TTC549 (cell line): ENCODE data around the gene GOLGA6L7.
"Not testable (repeated sequence)": the region's sequence is repeated elsewhere in the genome, so short reads cannot be mapped to it uniquely, and the experiment has no call there.

Experiments used
- FAIRE-seq: peaks from 2 replicates; lab custom pipeline; 2012; peaks lifted over from hg19 to GRCh38; lab: Jason Lieb, UNC

Gene GOLGA6L7

GRCh38 chr15:28884151-28884940, 35.9 kb upstream of the GOLGA6L7 start:
- no peak for FAIRE-seq

- FAIRE-seq = no peak
Observed at GRCh38 chr15:28881600-28881999, 33.2 kb upstream of the GOLGA6L7 start.

GRCh38 chr15:28881170-28881569, 32.7 kb upstream of the GOLGA6L7 start:
- FAIRE-seq = no peak

- no peak for FAIRE-seq
Observed at GRCh38 chr15:28880680-28881079, 32.2 kb upstream of the GOLGA6L7 start.

GRCh38 chr15:28879551-28879950, 31.1 kb upstream of the GOLGA6L7 start:
- no peak for FAIRE-seq

GRCh38 chr15:28878209-28878608, 29.8 kb upstream of the GOLGA6L7 start:
- no peak for FAIRE-seq

GRCh38 chr15:28876845-28877185, 28.4 kb upstream of the GOLGA6L7 start:
- no peak for FAIRE-seq

GRCh38 chr15:28876131-28876844, 27.8 kb upstream of the GOLGA6L7 start:
- no peak for FAIRE-seq

GRCh38 chr15:28875461-28876000, 27.1 kb upstream of the GOLGA6L7 start:
- no peak for FAIRE-seq

- no peak for FAIRE-seq
Observed at GRCh38 chr15:28873585-28874190, 25.2 kb upstream of the GOLGA6L7 start.

- FAIRE-seq = no peak
Observed at GRCh38 chr15:28873006-28873405, 24.6 kb upstream of the GOLGA6L7 start.

- no peak for FAIRE-seq
Observed at GRCh38 chr15:28871168-28871567, 22.7 kb upstream of the GOLGA6L7 start.

- FAIRE-seq = no peak
Observed at GRCh38 chr15:28868744-28869345, 20.4 kb upstream of the GOLGA6L7 start.

- FAIRE-seq = not testable (repeated sequence)
Observed at GRCh38 chr15:28861589-28862293, 13.3 kb upstream of the GOLGA6L7 start.

GRCh38 chr15:28861031-28861534, 12.6 kb upstream of the GOLGA6L7 start:
- no peak for FAIRE-seq

GRCh38 chr15:28854578-28854977, 6.1 kb upstream of the GOLGA6L7 start:
- FAIRE-seq = not testable (repeated sequence)

- FAIRE-seq = not testable (repeated sequence)
Observed at GRCh38 chr15:28853654-28854053, 5.2 kb upstream of the GOLGA6L7 start.

- not testable (repeated sequence) for FAIRE-seq
Observed at GRCh38 chr15:28849766-28850165, 1.3 kb upstream of the GOLGA6L7 start.

- not testable (repeated sequence) for FAIRE-seq
Observed at GRCh38 chr15:28849271-28849670, 827 bp upstream of the GOLGA6L7 start.

GRCh38 chr15:28847959-28848358, 485 bp downstream of the GOLGA6L7 start:
- not testable (repeated sequence) for FAIRE-seq

GRCh38 chr15:28847247-28847646, 1.2 kb downstream of the GOLGA6L7 start:
- FAIRE-seq = not testable (repeated sequence)

GRCh38 chr15:28844147-28844546, 4.3 kb downstream of the GOLGA6L7 start:
- FAIRE-seq = not testable (repeated sequence)
